Vagina (tissue), 2 donors: ENCODE data around the gene TTC39C.

Experiments
- CTCF ChIP-seq, 3 experiments: fragments of 450-650 bp in 2 of 3; fragments of 200-600 bp in 1 of 3; sonication (generic) in 1 of 3; IDR thresholded peaks; one replicate each; pipeline ENCODE4 v1.5.1; 2017 to 2019; ENCODE audit warnings: antibody characterized with exemption in 3 of 3, mild to moderate bottlenecking in 2 of 3, moderate library complexity in 2 of 3
- POLR2AphosphoS5 ChIP-seq, 2 donors: sonication (generic); formaldehyde crosslinking; IDR thresholded peaks; one replicate each; pipeline ENCODE4 v1.9.0; 2017; ENCODE audit warnings: antibody characterized with exemption in 2 of 2, mild to moderate bottlenecking in 2 of 2, low read depth in 1 of 2; ENCODE audit not compliant: insufficient read depth in 1 of 2

- TF ChIP-seq CTCF (IDR thresholded peaks at IDR 0.05) (no peak), POLR2AphosphoS5 (IDR thresholded peaks at IDR 0.05; ENCODE audit: insufficient read depth in 1 of 2, low read depth in 1 of 2) (peak in 1 of 2 donors; percentile 61)
Measured at GRCh38 chr18:24060644-24061043, 46.1 kb downstream of the TTC39C start.
